HepG2 (cell line): ENCODE data around the gene CST3. TPM values are rescaled to one million over a fixed set of nuclear protein-coding genes. Genes with fewer than 3 reads are reported as not detected.

Source experiments
- ATAC-seq: fragments of 200-7000 bp; cut with Tn5 transposase; 3 replicates; pipeline ENCODE4 v1.9.1; 2020; ENCODE audit warnings: mild to moderate bottlenecking, moderate library complexity
- BruUV-seq: library from RNA; stranded (reverse); fragments of 400-500 nt; replicated peaks from 2 replicates; lab custom pipeline; 2021; lab: Mats Ljungman, UMichigan
- CTCF ChIA-PET: fragments of 300-600 bp; formaldehyde crosslinking; extraction: SDS; loops from one replicate; lab custom pipeline; 2021; ENCODE audit warnings: low total read pairs, inconsistent platforms, low intra/inter-chr PET ratio; lab: Yijun Ruan, JAX
- POLR2A ChIA-PET: fragments of 350-600 bp; sonication (Branson Sonifier 250); formaldehyde crosslinking; loops from one replicate; lab custom pipeline; 2020; ENCODE audit warnings: antibody characterized with exemption, inconsistent platforms; lab: Yijun Ruan, JAX
- DNase-seq: peaks from one replicate; pipeline ENCODE4 v3.0.0-alpha.2; 2015; ENCODE audit warnings: low spot score
- FAIRE-seq: peaks from 3 replicates; lab custom pipeline; 2011; peaks lifted over from hg19 to GRCh38; lab: Jason Lieb, UNC
- H2AFZ ChIP-seq: one replicate; pipeline ENCODE4 v1.6.1; 2011; ENCODE audit warnings: low read length, inconsistent platforms
- H3K27ac ChIP-seq: fragments of 300-600 bp; 3 replicates; pipeline ENCODE4 v1.8.0; 2011; ENCODE audit warnings: mixed run types, mild to moderate bottlenecking, mixed read lengths, low read length, inconsistent platforms; ENCODE audit not compliant: insufficient read depth; ENCODE audit errors: extremely low read length
- H3K27me3 ChIP-seq, 2 experiments: fragments of 200-600 bp in 1 of 2; 2 replicates in 1 of 2; 3 replicates in 1 of 2; pipeline versions ENCODE4 v1.6.0 to v1.8.0; 2011; ENCODE audit warnings: low read length in 2 of 2, mild to moderate bottlenecking in 2 of 2, moderate library complexity in 2 of 2, inconsistent platforms in 1 of 2; ENCODE audit not compliant: insufficient read depth in 2 of 2, control insufficient read depth in 1 of 2
- H3K36me3 ChIP-seq, 2 experiments: fragments of 200-600 bp in 1 of 2; replicated peaks in 1 of 2; 2 replicates in 1 of 2; 3 replicates in 1 of 2; pipeline versions ENCODE4 v1.5.1 to v1.8.0; 2011; ENCODE audit warnings: low read length in 2 of 2, inconsistent platforms in 1 of 2; ENCODE audit not compliant: insufficient read depth in 2 of 2, control insufficient read depth in 1 of 2
- H3K4me1 ChIP-seq: 2 replicates; pipeline ENCODE4 v1.5.1; 2012; ENCODE audit warnings: low read length, inconsistent platforms; ENCODE audit not compliant: insufficient read depth
- H3K4me2 ChIP-seq: 2 replicates; pipeline ENCODE4 v1.6.0; 2011; ENCODE audit warnings: low read depth, low read length, inconsistent platforms
- H3K4me3 ChIP-seq, 3 experiments: fragments of 200-600 bp in 1 of 3; sonication (generic), shearing (Covaris generic) in 1 of 3; replicated peaks in 1 of 3; 2 replicates each; pipeline ENCODE4 v1.5.1; 2011 to 2016; ENCODE audit warnings: low read length in 3 of 3, inconsistent platforms in 2 of 3, low read depth in 2 of 3, mild to moderate bottlenecking in 2 of 3, control low read depth in 1 of 3, mixed read lengths in 1 of 3; ENCODE audit not compliant: insufficient read depth in 1 of 3
- H3K79me2 ChIP-seq: one replicate; pipeline ENCODE4 v1.6.1; 2011; ENCODE audit warnings: low read length, inconsistent platforms; ENCODE audit not compliant: insufficient read depth
- H3K9ac ChIP-seq: 2 replicates; pipeline ENCODE4 v1.6.0; 2011; ENCODE audit warnings: mild to moderate bottlenecking, low read depth, low read length, inconsistent platforms; ENCODE audit not compliant: insufficient read depth
- H3K9me3 ChIP-seq: 2 replicates; pipeline ENCODE4 v1.5.1; 2012; ENCODE audit warnings: mild to moderate bottlenecking, low read length
- H4K20me1 ChIP-seq: 2 replicates; pipeline ENCODE4 v1.6.0; 2011; ENCODE audit warnings: inconsistent platforms, mild to moderate bottlenecking, low read length, moderate library complexity; ENCODE audit not compliant: insufficient read depth
- GABPA ChIP-seq, 2 experiments: IDR thresholded peaks; 2 replicates each; pipeline ENCODE4 v1.6.1; 2011 to 2016; ENCODE audit warnings: low read depth in 2 of 2, low read length in 1 of 2, missing biosample characterization in 1 of 2, missing genetic modification characterization in 1 of 2
- GTF3A ChIP-seq: sonication (generic); formaldehyde crosslinking; conservative IDR thresholded peaks from 2 replicates; pipeline ENCODE4 v1.4.0; 2020; ENCODE audit warnings: mild to moderate bottlenecking, missing genetic modification reagents
- HNRNPLL ChIP-seq: fragments of 200-400 bp; formaldehyde crosslinking; IDR thresholded peaks from 2 replicates; pipeline ENCODE4 v1.6.1; 2017; ENCODE audit warnings: mild to moderate bottlenecking, low read depth, low read length; ENCODE audit not compliant: poor library complexity, severe bottlenecking
- MEIS1 ChIP-seq: sonication (generic); formaldehyde crosslinking; IDR thresholded peaks from 2 replicates; pipeline ENCODE4 v1.9.0; 2021; ENCODE audit warnings: mild to moderate bottlenecking, missing genetic modification reagents, moderate library complexity, borderline replicate concordance
- NFKB2 ChIP-seq: sonication (generic); formaldehyde crosslinking; IDR thresholded peaks from 2 replicates; pipeline ENCODE4 v1.4.0; 2020; ENCODE audit warnings: missing genetic modification reagents, borderline replicate concordance
- PATZ1 ChIP-seq: sonication (generic); formaldehyde crosslinking; IDR thresholded peaks from 2 replicates; pipeline ENCODE4 v1.4.0; 2020; ENCODE audit warnings: missing genetic modification reagents
- ZNF687 ChIP-seq: sonication (generic); formaldehyde crosslinking; IDR thresholded peaks from 2 replicates; pipeline ENCODE4 v1.5.1; 2020; ENCODE audit warnings: mild to moderate bottlenecking, missing genetic modification reagents, moderate library complexity
- WGBS: methylation state at CpG from one replicate; pipeline ENCODE4 v1.1.6; 2017; ENCODE audit warnings: low lambda C conversion rate; 5-methylcytosine and 5-hydroxymethylcytosine counted together
- in situ Hi-C: cut with HindIII; loops from 2 replicates; pipeline ENCODE4 v1.10.0; 2017; ENCODE audit warnings: low pct_unique_long_range_greater_than_20kb; ENCODE audit not compliant: extremely low pct_ligation_motif_present
- intact Hi-C: fragments of 100-400 bp; cut with micrococcal nuclease; formaldehyde crosslinking; loops from one replicate; pipeline ENCODE4 v1.10.0; 2022; ENCODE audit not compliant: unreplicated experiment
- polyA plus RNA-seq, 8 experiments: library from polyadenylated mRNA; depleted of rRNA in 3 of 8; stranded (reverse) in 7 of 8; unstranded in 1 of 8; fragments of >200 nt; fragmentation: Illumina TruSeq in 4 of 8; extraction: Trizol in 4 of 8; gene quantifications; 2 replicates each; pipeline versions ENCODE4 v1.2.1 to v1.2.3, GENCODE V29; 2011 to 2016; ENCODE audit warnings: low read depth in 4 of 8, missing spikeins in 1 of 8, mixed read lengths in 1 of 8; ENCODE audit not compliant: insufficient read depth in 1 of 8
- total RNA-seq, 5 experiments: library from RNA; depleted of rRNA; stranded (reverse); fragments of >200 nt; fragmentation: Illumina TruSeq; extraction: Trizol; gene quantifications; 2 replicates each; pipeline ENCODE4 v1.2.3, GENCODE V29; 2016; ENCODE audit warnings: low read depth in 1 of 5
- TF ChIP-seq, protein P1 (sequence below): sonication (generic); formaldehyde crosslinking; IDR thresholded peaks from 2 replicates; pipeline ENCODE4 v1.5.0; 2020; ENCODE audit warnings: missing genetic modification reagents, mild to moderate bottlenecking, borderline replicate concordance

Gene CST3
- total and polyA plus RNA-seq, 2 of the 13 experiments (the other 11 are each of a cell fraction or from before 2014, with no cell fraction given), result 690 to 1,005 TPM

DNA sequence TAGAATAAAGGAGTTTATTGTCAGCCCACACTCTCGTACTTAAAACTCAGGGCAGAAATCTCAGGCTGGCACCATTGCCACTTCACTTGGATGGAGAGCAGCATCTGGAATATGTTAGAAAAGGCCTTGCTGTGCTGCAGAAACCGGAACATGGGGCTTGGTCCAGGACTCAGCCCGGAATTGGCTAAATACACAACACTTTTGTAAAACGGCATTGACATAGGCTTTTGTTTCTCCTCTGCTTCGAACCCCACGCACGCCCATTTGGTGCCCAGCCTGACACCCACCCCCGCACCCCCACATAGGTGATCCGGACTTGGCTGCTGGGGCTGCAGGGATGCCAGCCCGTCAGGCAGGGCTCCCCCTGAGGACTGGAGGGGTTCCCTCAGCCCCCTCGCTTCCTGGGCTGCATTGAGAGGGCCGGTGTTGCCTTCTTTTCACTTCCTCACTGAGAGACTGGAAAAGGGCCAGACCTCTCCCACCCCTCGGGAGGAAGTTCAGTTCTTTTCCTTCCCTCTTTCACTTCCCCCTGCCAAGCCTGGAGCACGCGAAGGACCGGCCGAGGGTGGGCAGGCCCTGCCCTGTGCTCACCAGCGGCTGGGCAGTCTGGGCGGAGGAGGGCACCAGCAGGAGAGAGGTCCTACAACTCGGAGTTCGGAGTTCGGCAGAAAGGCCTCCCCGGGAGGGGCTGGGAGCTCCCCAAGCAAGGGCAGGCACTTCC is 17.9 kb upstream of the CST3 start:
- Histone ChIP-seq H3K9ac (no peak overlapping the region), H3K36me3 (no peaks in the 10 kb centered on the region), H3K9me3 (no peaks in the 10 kb centered on the region), H3K4me2 (no peak overlapping the region), H3K4me1 (peaks cover 89% of the 10 kb centered on the region), H4K20me1 (no peaks in the 10 kb centered on the region), H2AFZ (no peak overlapping the region), H3K27ac (no peak overlapping the region), H3K4me3 (no peak overlapping the region), H3K27me3 (no peaks in the 10 kb centered on the region), H3K79me2 (peaks cover 5% of the 10 kb centered on the region)
- in situ Hi-C loops, result no loop called here
- ChIA-PET CTCF (no interaction called here), POLR2A (interaction anchor here (0.7 to 9.9 kb wide), 3 partner anchors 15 to 20 kb away, joined by 4 to 543 read pairs (median 5); partner anchors contain the start of gene CST3)
- TF ChIP-seq ZNF687 (CRISPR knock-in tag) (peak; percentile 33; the same call in 1 of the 2 replicates), MEIS1 (CRISPR knock-in tag) (no peak), NFKB2 (CRISPR knock-in tag) (peak; percentile 50; the same call in 1 of the 2 replicates), HNRNPLL (peak; percentile 42), GTF3A (CRISPR knock-in tag) (no peak), PATZ1 (CRISPR knock-in tag) (0 out of 2 replicates have a peak, but pooled peaks have one; percentile 11), GABPA (IDR thresholded peaks at IDR 0.05; ENCODE audit: low read depth, low read length) (peak; percentile 20; the same call in 1 of the 2 replicates), GABPA (CRISPR knock-in tag; IDR thresholded peaks at IDR 0.05; ENCODE audit: low read depth) (no peak)
- TF ChIP-seq, protein P1, sequence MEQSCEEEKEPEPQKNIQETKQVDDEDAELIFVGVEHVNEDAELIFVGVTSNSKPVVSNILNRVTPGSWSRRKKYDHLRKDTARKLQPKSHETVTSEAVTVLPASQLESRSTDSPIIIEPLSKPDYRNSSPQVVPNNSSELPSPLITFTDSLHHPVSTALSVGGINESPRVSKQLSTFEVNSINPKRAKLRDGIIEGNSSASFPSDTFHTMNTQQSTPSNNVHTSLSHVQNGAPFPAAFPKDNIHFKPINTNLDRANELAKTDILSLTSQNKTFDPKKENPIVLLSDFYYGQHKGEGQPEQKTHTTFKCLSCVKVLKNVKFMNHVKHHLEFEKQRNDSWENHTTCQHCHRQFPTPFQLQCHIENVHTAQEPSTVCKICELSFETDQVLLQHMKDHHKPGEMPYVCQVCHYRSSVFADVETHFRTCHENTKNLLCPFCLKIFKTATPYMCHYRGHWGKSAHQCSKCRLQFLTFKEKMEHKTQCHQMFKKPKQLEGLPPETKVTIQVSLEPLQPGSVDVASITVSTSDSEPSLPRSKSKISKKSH (CRISPR knock-in tag), result peak; percentile 27; the same call in 1 of the 2 replicates
- ATAC-seq (no peak), FAIRE-seq (no peak), DNase-seq (no peak)
- intact Hi-C loops, result no loop called here
- no TSS peak for BruUV-seq
- WGBS, result 93% methylated on average over 23 of the region's 23 CpGs
